Naive thymus-derived CD4-positive, alpha-beta T cell (primary cell): ENCODE measurements around the gene FHIT. TPM values are rescaled to one million over a fixed set of nuclear protein-coding genes. Genes with fewer than 3 reads are reported as not detected.

Experiments used
- ATAC-seq: fragments of 150-1000 bp; cut with Tn5 transposase; 2 replicates; pipeline ENCODE4 v1.10.0; 2021; ENCODE audit warnings: mild to moderate bottlenecking, moderate library complexity
- CTCF ChIA-PET: fragments of 350-600 bp; sonication (Branson Sonifier 250); formaldehyde crosslinking; loops from one replicate; lab custom pipeline; 2021; ENCODE audit warnings: antibody characterized with exemption; lab: Charles Lee
- POLR2A ChIA-PET: fragments of 350-600 bp; sonication (Branson Sonifier 250); formaldehyde crosslinking; loops from one replicate; lab custom pipeline; 2021; ENCODE audit warnings: antibody characterized with exemption, inconsistent platforms; lab: Charles Lee
- DNase-seq, 9 donors: peaks; one replicate each; pipeline versions ENCODE4 v3.0.0 to v3.0.0-alpha.2; 2020 to 2022; ENCODE audit warnings: mixed read lengths in 1 of 9
- H3K27ac ChIP-seq: one replicate; pipeline ENCODE4 v1.7.0; 2013; ENCODE audit warnings: mild to moderate bottlenecking, low read depth, low read length, moderate library complexity
- H3K27me3 ChIP-seq, 2 donors: one replicate each; pipeline ENCODE4 v1.7.0; 2013; ENCODE audit warnings: low read length in 2 of 2, mild to moderate bottlenecking in 2 of 2, moderate library complexity in 2 of 2; ENCODE audit not compliant: control insufficient read depth in 2 of 2, insufficient read depth in 2 of 2
- H3K36me3 ChIP-seq, 3 experiments: 1 replicate in 2 of 3; 2 replicates in 1 of 3; pipeline ENCODE4 v1.7.0; 2013; ENCODE audit warnings: low read length in 3 of 3, mild to moderate bottlenecking in 3 of 3, moderate library complexity in 1 of 3; ENCODE audit not compliant: insufficient read depth in 3 of 3, control insufficient read depth in 2 of 3
- H3K4me1 ChIP-seq, 2 donors: one replicate each; pipeline ENCODE4 v1.7.0; 2013; ENCODE audit warnings: low read length in 2 of 2, mild to moderate bottlenecking in 2 of 2, moderate library complexity in 1 of 2; ENCODE audit not compliant: control insufficient read depth in 2 of 2, insufficient read depth in 2 of 2
- H3K4me3 ChIP-seq: 2 replicates; pipeline ENCODE4 v1.7.0; 2013; ENCODE audit warnings: mild to moderate bottlenecking, low read length
- H3K9me3 ChIP-seq, 3 experiments: 1 replicate in 2 of 3; 2 replicates in 1 of 3; pipeline ENCODE4 v1.7.0; 2013; ENCODE audit warnings: low read length in 3 of 3; ENCODE audit not compliant: control insufficient read depth in 2 of 3
- H3K27ac Mint-ChIP-seq, 9 donors: one replicate each; pipeline ENCODE4 v1.8.0; 2020 to 2022; ENCODE audit warnings: mixed read lengths in 9 of 9, mild to moderate bottlenecking in 8 of 9, moderate library complexity in 5 of 9, inconsistent platforms in 2 of 9
- H3K27me3 Mint-ChIP-seq, 5 donors: one replicate each; pipeline ENCODE4 v1.8.0; 2021 to 2022; ENCODE audit warnings: mixed read lengths in 5 of 5, mild to moderate bottlenecking in 1 of 5
- H3K36me3 Mint-ChIP-seq, 5 donors: one replicate each; pipeline ENCODE4 v1.8.0; 2020 to 2022; ENCODE audit warnings: mixed read lengths in 5 of 5, mild to moderate bottlenecking in 3 of 5, inconsistent platforms in 1 of 5
- H3K4me1 Mint-ChIP-seq, 7 donors: one replicate each; pipeline ENCODE4 v1.8.0; 2020 to 2022; ENCODE audit warnings: mixed read lengths in 7 of 7, mild to moderate bottlenecking in 3 of 7, inconsistent platforms in 1 of 7
- H3K4me3 Mint-ChIP-seq, 10 donors: one replicate each; pipeline ENCODE4 v1.8.0; 2020 to 2022; ENCODE audit warnings: mild to moderate bottlenecking in 10 of 10, mixed read lengths in 10 of 10, moderate library complexity in 6 of 10, inconsistent platforms in 2 of 10
- H3K9me3 Mint-ChIP-seq, 11 donors: one replicate each; pipeline ENCODE4 v1.8.0; 2020 to 2022; ENCODE audit warnings: mixed read lengths in 11 of 11, mild to moderate bottlenecking in 4 of 11, inconsistent platforms in 1 of 11, moderate library complexity in 1 of 11
- intact Hi-C, 2 donors: fragments of 100-400 bp; cut with micrococcal nuclease; formaldehyde crosslinking; loops; one replicate each; pipeline ENCODE4 v1.15.1; 2023
- polyA plus RNA-seq, 2 donors: library from polyadenylated mRNA; unstranded; fragments of 300-500 nt; fragmentation: Illumina TruSeq; gene quantifications; one replicate each; pipeline ENCODE4 v1.2.3, GENCODE V29; 2021
- total RNA-seq, 6 experiments: library from RNA in 5 of 6; stranded (reverse) in 5 of 6; gene quantifications; 1 replicate in 5 of 6; 2 replicates in 1 of 6; pipeline ENCODE4 v1.2.3 and lab custom pipeline; 2021 to 2026

The FHIT gene
- total and polyA plus RNA-seq, 7 experiments from 2014 or later, result 51.2 to 230 (median 152) TPM

DNA sequence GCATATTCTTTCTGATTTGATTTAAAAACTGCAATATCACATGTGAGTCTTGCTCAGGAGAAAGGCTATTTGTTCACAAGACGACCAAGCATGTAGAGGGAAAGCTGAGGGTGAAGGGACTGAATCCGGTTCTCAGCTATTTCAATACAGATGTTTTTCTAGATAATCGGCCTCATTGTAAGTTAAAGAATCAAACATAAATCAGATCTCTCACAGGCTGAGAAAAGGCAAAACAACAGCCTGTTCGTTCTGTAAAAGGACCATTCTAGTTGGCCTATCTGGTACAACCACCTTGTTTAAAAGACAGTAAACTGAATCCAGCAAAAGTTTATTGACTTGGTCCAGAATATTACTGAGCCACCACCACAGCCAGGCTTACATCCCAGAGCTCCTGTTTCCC, 1155.7 kb downstream of the FHIT start:
- intact Hi-C loops, result loop anchor here in 1 of 2 donors (2.0 kb wide), 1 partner anchor 15 kb away; no protein-coding TSS in a partner anchor
- H3K9me3 ChIP-seq, result no peaks in the 10 kb centered on the region
- peaks cover 11 to 60% (median 53%) of the 10 kb centered on the region in 7 donors for H3K4me1 Mint-ChIP-seq
- ChIA-PET POLR2A (interaction anchor here (0.7 to 3.3 kb wide), 4 partner anchors 9 to 249 kb away, joined by 3 to 9 read pairs (median 3); no protein-coding TSS in a partner anchor), CTCF (interaction anchor here (1.4 kb wide), 1 partner anchor 520 kb away, joined by 3 read pairs; no protein-coding TSS in a partner anchor)
- H3K27ac ChIP-seq, result no peak overlapping the region
- no peaks in the 10 kb centered on the region for H3K27me3 Mint-ChIP-seq
- H3K27ac Mint-ChIP-seq, result peak overlapping the region in 6 of 9 donors; percentile 18 to 84 (median 49)
- DNase-seq (no peak), ATAC-seq (no peak)
- peak overlapping the region in 7 of 10 donors; percentile 35 to 77 (median 61) for H3K4me3 Mint-ChIP-seq
- no peak overlapping the region for H3K4me3 ChIP-seq
- H3K36me3 Mint-ChIP-seq, result peaks cover 0 to 31% (median 7%) of the 10 kb centered on the region in 5 donors
- H3K36me3 ChIP-seq, result no peaks in the 10 kb centered on the region
- peaks cover 0 to 26% of the 10 kb centered on the region in 2 donors for H3K4me1 ChIP-seq
- H3K9me3 Mint-ChIP-seq, result peaks cover 0 to 17% (median 0%) of the 10 kb centered on the region in 11 donors
- no peaks in the 10 kb centered on the region for H3K27me3 ChIP-seq

DNA sequence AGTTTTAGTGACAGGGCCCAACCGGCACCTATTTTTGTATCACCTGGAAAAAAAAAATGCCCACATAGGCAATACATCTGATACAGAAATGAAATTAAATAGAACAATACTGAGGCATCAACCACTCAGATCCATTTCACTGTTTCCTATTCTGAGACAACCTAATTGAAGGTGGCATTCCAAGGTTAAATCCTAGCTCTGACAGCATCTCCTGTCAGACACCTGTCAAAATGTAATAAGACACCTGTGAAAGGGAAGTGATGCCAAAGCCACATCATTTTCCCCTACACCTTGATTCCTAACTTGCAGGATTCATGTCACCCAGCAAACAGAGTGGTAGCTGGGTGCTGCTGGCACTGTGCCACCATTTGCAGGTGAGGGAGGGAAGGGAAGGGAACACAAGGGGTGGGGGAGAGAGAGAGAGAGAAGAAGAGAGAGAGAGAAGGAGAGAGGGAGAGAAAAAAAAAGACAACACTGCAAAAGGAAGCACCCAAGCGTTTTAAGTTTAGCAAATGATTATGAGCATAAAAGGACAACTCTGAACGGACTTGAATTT, 1156.8 kb downstream of the FHIT start:
- H3K4me3 Mint-ChIP-seq, result peak overlapping the region in 8 of 10 donors; percentile 8 to 79 (median 62)
- peaks cover 14 to 68% (median 61%) of the 10 kb centered on the region in 7 donors for H3K4me1 Mint-ChIP-seq
- Histone ChIP-seq H3K36me3 (no peaks in the 10 kb centered on the region), H3K27ac (no peak overlapping the region), H3K4me3 (no peak overlapping the region), H3K9me3 (no peaks in the 10 kb centered on the region), H3K4me1 (peaks cover 0 to 31% of the 10 kb centered on the region in 2 donors), H3K27me3 (no peaks in the 10 kb centered on the region)
- ChIA-PET CTCF (interaction anchor here (0.7 to 1.4 kb wide), 3 partner anchors 18 to 1684 kb away, joined by 3 to 4 read pairs (median 3); no protein-coding TSS in a partner anchor), POLR2A (interaction anchor here (0.7 to 3.3 kb wide), 6 partner anchors 11 to 559 kb away, joined by 3 to 9 read pairs (median 3); no protein-coding TSS in a partner anchor)
- peak overlapping the region in 8 of 9 donors; percentile 18 to 94 (median 82) for H3K27ac Mint-ChIP-seq
- intact Hi-C loops, result loop anchor here in 1 of 2 donors (2.0 kb wide), 1 partner anchor 14 kb away; no protein-coding TSS in a partner anchor
- H3K9me3 Mint-ChIP-seq, result peaks cover 0 to 17% (median 0%) of the 10 kb centered on the region in 11 donors
- no peak for ATAC-seq
- H3K36me3 Mint-ChIP-seq, result peaks cover 0 to 37% (median 7%) of the 10 kb centered on the region in 5 donors
- DNase-seq, result no peak
- H3K27me3 Mint-ChIP-seq, result no peaks in the 10 kb centered on the region

DNA sequence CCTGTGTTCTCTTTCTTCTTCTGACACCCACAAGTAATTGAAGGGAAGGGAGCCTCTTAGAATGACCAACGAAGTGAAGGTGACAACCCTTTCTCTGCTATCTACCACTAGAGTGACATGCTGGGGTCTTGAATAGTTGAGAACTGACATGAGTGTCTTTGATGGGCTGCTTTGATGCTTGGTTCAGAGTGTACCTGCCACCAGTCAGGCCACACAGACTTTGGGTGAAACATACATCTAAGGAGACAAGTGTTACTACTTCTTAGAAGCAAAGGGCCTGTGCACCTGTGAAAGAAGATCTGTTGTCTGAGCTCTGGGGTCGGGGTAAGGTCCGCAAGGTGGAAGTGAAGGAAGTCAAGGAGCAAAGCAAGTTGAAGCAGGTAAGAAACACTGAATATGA, 1160.7 kb downstream of the FHIT start:
- peaks cover 7 to 33% (median 15%) of the 10 kb centered on the region in 11 donors for H3K9me3 Mint-ChIP-seq
- peaks cover 0 to 56% (median 28%) of the 10 kb centered on the region in 5 donors for H3K36me3 Mint-ChIP-seq
- Histone ChIP-seq H3K4me1 (peaks cover 2 to 25% of the 10 kb centered on the region in 2 donors), H3K4me3 (no peak overlapping the region), H3K36me3 (no peaks in the 10 kb centered on the region), H3K27me3 (no peaks in the 10 kb centered on the region), H3K27ac (peak overlapping the region; percentile 41), H3K9me3 (peaks cover 0 to 7% (median 0%) of the 10 kb centered on the region in 3 experiments)
- peak overlapping the region in 8 of 10 donors; percentile 0 to 51 (median 21) for H3K4me3 Mint-ChIP-seq
- POLR2A ChIA-PET, result interaction anchor here (0.8 to 1.4 kb wide), 2 partner anchors 9 to 26 kb away, joined by 3 read pairs; no protein-coding TSS in a partner anchor
- peak; percentile 42 for ATAC-seq
- CTCF ChIA-PET, result no interaction called here
- intact Hi-C loops, result no loop called here
- no peaks in the 10 kb centered on the region for H3K27me3 Mint-ChIP-seq
- peak overlapping the region in 8 of 9 donors; percentile 37 to 84 (median 66) for H3K27ac Mint-ChIP-seq
- H3K4me1 Mint-ChIP-seq, result peaks cover 21 to 78% (median 63%) of the 10 kb centered on the region in 7 donors
- DNase-seq, result no peak

DNA sequence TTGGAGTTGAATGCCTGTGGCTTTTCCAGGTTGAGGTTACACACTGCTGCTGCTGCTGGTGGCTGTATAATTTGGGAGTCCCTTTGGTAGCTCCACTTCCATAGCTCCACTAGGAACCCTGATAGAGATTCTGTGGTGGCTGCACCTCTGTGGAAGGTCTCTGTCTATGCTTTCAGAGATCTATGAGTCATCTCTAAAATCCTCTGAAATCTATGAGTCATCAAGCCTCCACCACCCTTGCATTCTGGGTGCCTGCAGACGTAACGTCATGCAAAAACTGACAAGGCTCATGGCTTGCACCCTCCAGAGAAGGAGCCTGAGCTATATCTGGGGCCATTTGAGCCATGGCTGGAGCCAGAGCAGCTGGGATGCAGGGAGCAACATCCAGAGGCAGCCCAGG, 1164.4 kb downstream of the FHIT start:
- ATAC-seq (peak; percentile 12), DNase-seq (peak in 1 of 9 donors; percentile 47)
- Histone ChIP-seq H3K36me3 (no peaks in the 10 kb centered on the region), H3K27ac (no peak overlapping the region), H3K9me3 (peaks cover 0 to 7% (median 0%) of the 10 kb centered on the region in 3 experiments), H3K27me3 (no peaks in the 10 kb centered on the region), H3K4me3 (no peak overlapping the region), H3K4me1 (peaks cover 11 to 22% of the 10 kb centered on the region in 2 donors)
- H3K4me1 Mint-ChIP-seq, result peaks cover 18 to 79% (median 64%) of the 10 kb centered on the region in 7 donors
- H3K36me3 Mint-ChIP-seq, result peaks cover 0 to 73% (median 25%) of the 10 kb centered on the region in 5 donors
- POLR2A ChIA-PET, result interaction anchor here (0.5 to 1.5 kb wide), 5 partner anchors 11 to 160 kb away, joined by 3 to 5 read pairs (median 3); no protein-coding TSS in a partner anchor
- CTCF ChIA-PET, result no interaction called here
- no peaks in the 10 kb centered on the region for H3K27me3 Mint-ChIP-seq
- H3K9me3 Mint-ChIP-seq, result peaks cover 7 to 52% (median 25%) of the 10 kb centered on the region in 11 donors
- H3K4me3 Mint-ChIP-seq, result peak overlapping the region in 2 of 10 donors; percentile 54 to 55
- peak overlapping the region in 3 of 9 donors; percentile 60 to 82 (median 73) for H3K27ac Mint-ChIP-seq
- intact Hi-C loops, result no loop called here

DNA sequence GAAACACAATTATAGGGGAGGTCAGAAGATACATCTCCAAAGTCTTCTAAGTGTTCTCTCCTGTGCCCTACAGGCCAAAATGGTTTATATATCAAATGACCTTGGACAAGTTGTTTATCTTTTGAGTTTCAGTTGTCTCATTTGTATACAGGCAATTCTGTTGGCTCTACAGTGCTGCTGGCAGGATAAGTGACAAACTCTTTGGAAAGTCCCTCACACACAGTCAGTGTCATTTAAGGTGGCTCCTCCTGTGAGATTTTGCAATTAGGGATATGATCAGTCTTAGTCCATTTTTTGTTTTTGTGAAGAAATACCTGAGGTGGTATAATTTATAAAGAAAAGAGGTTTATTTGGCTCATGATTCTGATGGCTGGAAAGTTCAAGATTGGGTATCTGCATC, 1165.6 kb downstream of the FHIT start:
- no peak overlapping the region for H3K4me3 ChIP-seq
- no peaks in the 10 kb centered on the region for H3K27me3 ChIP-seq
- H3K4me3 Mint-ChIP-seq, result peak overlapping the region in 1 of 10 donors; percentile 18
- H3K4me1 ChIP-seq, result peaks cover 23 to 28% of the 10 kb centered on the region in 2 donors
- H3K9me3 ChIP-seq, result peaks cover 0 to 7% (median 0%) of the 10 kb centered on the region in 3 experiments
- no peaks in the 10 kb centered on the region for H3K27me3 Mint-ChIP-seq
- ChIA-PET POLR2A (interaction anchor here (1.2 kb wide), 1 partner anchor 10 kb away, joined by 5 read pairs; no protein-coding TSS in a partner anchor), CTCF (no interaction called here)
- H3K9me3 Mint-ChIP-seq, result peaks cover 7 to 54% (median 25%) of the 10 kb centered on the region in 11 donors
- H3K4me1 Mint-ChIP-seq, result peaks cover 19 to 79% (median 70%) of the 10 kb centered on the region in 7 donors
- peak overlapping the region in 2 of 9 donors; percentile 60 to 82 for H3K27ac Mint-ChIP-seq
- no peak for ATAC-seq
- no peaks in the 10 kb centered on the region for H3K36me3 ChIP-seq
- H3K36me3 Mint-ChIP-seq, result peaks cover 0 to 72% (median 25%) of the 10 kb centered on the region in 5 donors
- H3K27ac ChIP-seq, result no peak overlapping the region
- no peak for DNase-seq
- intact Hi-C loops, result no loop called here

DNA sequence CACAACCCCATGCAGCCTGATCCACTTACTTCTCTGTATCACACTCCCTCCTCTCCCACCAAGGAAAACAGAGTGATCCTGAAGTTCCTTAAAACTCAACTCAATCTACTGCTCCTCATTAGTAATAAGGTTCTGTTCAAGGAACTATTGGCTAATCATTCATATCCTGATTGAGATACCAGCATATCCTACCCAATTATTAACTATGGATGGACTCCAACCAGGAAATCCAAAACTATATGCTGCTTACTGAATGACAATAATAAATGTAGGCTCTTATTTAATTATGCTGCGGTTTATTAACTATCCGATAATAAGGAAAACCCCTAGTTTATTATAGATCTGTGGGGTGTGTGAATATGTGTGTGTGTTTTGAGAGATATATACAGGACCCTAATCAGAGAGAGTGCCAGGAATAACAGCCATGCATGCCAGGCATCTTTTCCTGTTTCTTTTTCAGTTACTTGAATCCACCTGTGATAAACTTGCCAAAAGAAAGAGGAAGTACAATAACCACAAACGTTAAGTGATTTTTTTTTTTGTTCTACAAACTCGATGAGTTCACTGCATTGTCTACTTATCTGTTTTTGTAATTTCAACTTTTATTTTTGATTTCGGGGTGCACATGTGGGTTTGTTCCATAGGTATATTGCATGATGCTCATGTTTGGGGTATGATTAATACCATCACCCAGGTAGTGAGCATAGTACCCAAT, 1169.7 kb downstream of the FHIT start:
- H3K9me3 Mint-ChIP-seq, result peaks cover 1 to 47% (median 19%) of the 10 kb centered on the region in 11 donors
- H3K4me1 Mint-ChIP-seq, result peaks cover 17 to 64% (median 53%) of the 10 kb centered on the region in 7 donors
- ChIA-PET CTCF (interaction anchor here (0.6 to 0.7 kb wide), 2 partner anchors 8 to 250 kb away, joined by 3 to 4 read pairs; no protein-coding TSS in a partner anchor), POLR2A (interaction anchor here (0.6 to 1.2 kb wide), 4 partner anchors 9 to 63 kb away, joined by 3 read pairs; no protein-coding TSS in a partner anchor)
- DNase-seq (peak in 7 of 9 donors; percentile 27 to 70 (median 62)), ATAC-seq (peak; percentile 46)
- Histone ChIP-seq H3K4me1 (peaks cover 21 to 23% of the 10 kb centered on the region in 2 donors), H3K36me3 (no peaks in the 10 kb centered on the region), H3K27ac (peak overlapping the region; percentile 86), H3K9me3 (peaks cover 0 to 7% (median 0%) of the 10 kb centered on the region in 3 experiments), H3K4me3 (peak overlapping the region; percentile 54), H3K27me3 (no peaks in the 10 kb centered on the region)
- peaks cover 0 to 47% (median 21%) of the 10 kb centered on the region in 5 donors for H3K36me3 Mint-ChIP-seq
- peak overlapping the region; percentile 76 to 97 (median 92) for H3K4me3 Mint-ChIP-seq
- intact Hi-C loops, result loop anchor here (1.0 to 5.0 kb wide), 6 partner anchors 13 to 1169 kb away; partner anchors contain the start of gene FHIT (in 1 of the 2)
- H3K27ac Mint-ChIP-seq, result peak overlapping the region; percentile 89 to 98 (median 94)
- H3K27me3 Mint-ChIP-seq, result no peaks in the 10 kb centered on the region
